Breast epithelium (tissue), 4 donors: ENCODE data around the gene NCAPH2. TPM values are rescaled to one million over a fixed set of nuclear protein-coding genes. Genes with fewer than 3 reads are reported as not detected.

Source experiments
- DNase-seq, 2 donors: peaks; one replicate each; pipeline ENCODE4 v3.0.0-alpha.2; 2019; ENCODE audit warnings: low spot score in 2 of 2
- H3K27ac ChIP-seq, 2 donors: fragments of 200-600 bp; sonication (generic) in 1 of 2; one replicate each; pipeline ENCODE4 v1.5.1; 2016 to 2019; ENCODE audit warnings: mild to moderate bottlenecking in 1 of 2
- H3K27me3 ChIP-seq, 2 donors: fragments of 200-600 bp; sonication (generic) in 1 of 2; one replicate each; pipeline versions ENCODE4 v1.5.1 to v1.6.0; 2017 to 2019; ENCODE audit warnings: control low read depth in 1 of 2, mild to moderate bottlenecking in 1 of 2
- H3K36me3 ChIP-seq: fragments of 200-600 bp; one replicate; pipeline ENCODE4 v1.5.1; 2019
- H3K4me1 ChIP-seq, 2 donors: fragments of 200-600 bp; sonication (generic); one replicate each; pipeline ENCODE4 v1.5.1; 2016 to 2019; ENCODE audit warnings: control low read depth in 1 of 2
- H3K4me3 ChIP-seq, 3 donors: fragments of 200-600 bp; sonication (generic); 1 replicate in 2 of 3; 2 replicates in 1 of 3; pipeline ENCODE4 v1.5.1; 2016 to 2019; ENCODE audit warnings: mild to moderate bottlenecking in 3 of 3, moderate library complexity in 2 of 3
- H3K9me3 ChIP-seq, 2 donors: fragments of 200-600 bp; sonication (generic) in 1 of 2; one replicate each; pipeline ENCODE4 v1.5.1; 2016 to 2019; ENCODE audit warnings: control low read depth in 1 of 2
- CTCF ChIP-seq, 3 donors: fragments of 450-650 bp; IDR thresholded peaks; one replicate each; pipeline ENCODE4 v1.5.1; 2016 to 2017; ENCODE audit warnings: antibody characterized with exemption in 3 of 3, mild to moderate bottlenecking in 3 of 3, moderate library complexity in 3 of 3
- POLR2A ChIP-seq: fragments of 450-650 bp; IDR thresholded peaks from one replicate; pipeline ENCODE4 v1.6.1; 2016; ENCODE audit warnings: antibody characterized with exemption, mild to moderate bottlenecking, moderate library complexity
- POLR2AphosphoS5 ChIP-seq, 3 donors: sonication (generic); formaldehyde crosslinking; IDR thresholded peaks; one replicate each; pipeline ENCODE4 v1.6.1; 2017; ENCODE audit warnings: antibody characterized with exemption in 3 of 3
- intact Hi-C: fragments of 100-400 bp; cut with DNase I; formaldehyde crosslinking; loops from one replicate; pipeline ENCODE4 v1.15.1; 2023; ENCODE audit warnings: low total_unique reads
- total RNA-seq, 3 donors: library from RNA; depleted of rRNA; stranded (reverse); fragments of >200 nt; gene quantifications; one replicate each; pipeline ENCODE4 v1.1.0, GENCODE V29; 2016

NCAPH2 gene
- total RNA-seq, 3 donors from 2014 or later: 25.9 to 48.2 (median 43.0) TPM

- H3K27me3 ChIP-seq: peaks cover 0 to 6% of the 10 kb centered on the region in 2 donors
Measured at GRCh38 chr22:50487290-50488005, 20.6 kb upstream of the NCAPH2 start.

GRCh38 chr22:50488006-50488677, 19.9 kb upstream of the NCAPH2 start:
- no peaks in the 10 kb centered on the region for H3K4me1 ChIP-seq
- no peak for DNase-seq
- no peak overlapping the region for H3K4me3 ChIP-seq
- H3K9me3 ChIP-seq: no peaks in the 10 kb centered on the region
- no peaks in the 10 kb centered on the region for H3K36me3 ChIP-seq
- no peak for TF ChIP-seq CTCF (IDR thresholded peaks at IDR 0.05)
- no peak for TF ChIP-seq POLR2AphosphoS5 (IDR thresholded peaks at IDR 0.05)
- TF ChIP-seq POLR2A: no peak
- intact Hi-C loops: no loop called here
- H3K27ac ChIP-seq: no peak overlapping the region
- peaks cover 0 to 2% of the 10 kb centered on the region in 2 donors for H3K27me3 ChIP-seq

More at GRCh38 chr22:50487290-50488005, 20.6 kb upstream of the NCAPH2 start:
- TF ChIP-seq CTCF (IDR thresholded peaks at IDR 0.05) (no peak), POLR2AphosphoS5 (IDR thresholded peaks at IDR 0.05) (no peak), POLR2A (no peak)
- H3K9me3 ChIP-seq: no peaks in the 10 kb centered on the region
- no peaks in the 10 kb centered on the region for H3K4me1 ChIP-seq
- H3K4me3 ChIP-seq: no peak overlapping the region
- intact Hi-C loops: no loop called here
- no peak overlapping the region for H3K27ac ChIP-seq
- no peak for DNase-seq
- H3K36me3 ChIP-seq: no peaks in the 10 kb centered on the region

- no peak overlapping the region for H3K27ac ChIP-seq
- no peak for DNase-seq
- intact Hi-C loops: no loop called here
- H3K27me3 ChIP-seq: no peaks in the 10 kb centered on the region
- no peaks in the 10 kb centered on the region for H3K36me3 ChIP-seq
- no peak for TF ChIP-seq CTCF (IDR thresholded peaks at IDR 0.05)
- no peak for TF ChIP-seq POLR2AphosphoS5 (IDR thresholded peaks at IDR 0.05)
- no peak for TF ChIP-seq POLR2A
- H3K4me3 ChIP-seq: no peak overlapping the region
- H3K4me1 ChIP-seq: no peaks in the 10 kb centered on the region
- no peaks in the 10 kb centered on the region for H3K9me3 ChIP-seq
Measured at GRCh38 chr22:50488886-50489285, 19.1 kb upstream of the NCAPH2 start.

- no peak overlapping the region for H3K4me3 ChIP-seq
- TF ChIP-seq POLR2A (no peak), POLR2AphosphoS5 (IDR thresholded peaks at IDR 0.05) (no peak), CTCF (IDR thresholded peaks at IDR 0.05) (no peak)
- intact Hi-C loops: no loop called here
- H3K9me3 ChIP-seq: no peaks in the 10 kb centered on the region
- H3K27ac ChIP-seq: no peak overlapping the region
- H3K36me3 ChIP-seq: no peaks in the 10 kb centered on the region
- no peaks in the 10 kb centered on the region for H3K4me1 ChIP-seq
- DNase-seq: no peak
- no peaks in the 10 kb centered on the region for H3K27me3 ChIP-seq
Measured at GRCh38 chr22:50489363-50490243, 18.4 kb upstream of the NCAPH2 start.
